GM18508 (cell line): ENCODE results near the gene NLN.
A peak's percentile ranks its signal among the peaks of the same experiment; 100 is the strongest.
"Not testable (repeated sequence)": the region's sequence is repeated elsewhere in the genome, so short reads cannot be mapped to it uniquely, and the experiment has no call there.

Experiments
- ATAC-seq: cut with Tn5 transposase; IDR thresholded peaks from one replicate; pipeline ENCODE4 v1.9.1; 2021; ENCODE audit warnings: moderate number of reproducible peaks; ENCODE audit not compliant: insufficient read depth, unreplicated experiment

The NLN gene

GRCh38 chr5:65721720-65722574 lies at the start of gene NLN, which contains the start of gene SGTB:
Gene NLN (plus strand): TSS chr5:65722205. CDS start chr5:65722374, 169 bp downstream.
Gene SGTB (minus strand): TSS chr5:65722109. CDS start chr5:65720807, 1,302 bp downstream.
- peak; percentile 54 for ATAC-seq

GRCh38 chr5:65672796-65673195 lies 49.2 kb upstream of the NLN start:
- no peak for ATAC-seq

- ATAC-seq: no peak
Measured at GRCh38 chr5:65674749-65675148, 47.3 kb upstream of the NLN start.

- ATAC-seq: not testable (repeated sequence)
Measured at GRCh38 chr5:65676056-65676455, 45.9 kb upstream of the NLN start.

- no peak for ATAC-seq
Measured at GRCh38 chr5:65682148-65682547, 39.9 kb upstream of the NLN start.

GRCh38 chr5:65693121-65693520 lies 28.9 kb upstream of the NLN start:
- no peak for ATAC-seq

GRCh38 chr5:65695162-65695755 lies 26.7 kb upstream of the NLN start:
- no peak for ATAC-seq

- no peak for ATAC-seq
Measured at GRCh38 chr5:65695896-65696295, 26.1 kb upstream of the NLN start.

GRCh38 chr5:65696892-65697291 lies 25.1 kb upstream of the NLN start:
- no peak for ATAC-seq

- ATAC-seq: no peak
Measured at GRCh38 chr5:65699338-65699737, 22.7 kb upstream of the NLN start.

- ATAC-seq: no peak
Measured at GRCh38 chr5:65702036-65702435, 20.0 kb upstream of the NLN start.

- ATAC-seq: no peak
Measured at GRCh38 chr5:65704621-65705239, 17.3 kb upstream of the NLN start.

- no peak for ATAC-seq
Measured at GRCh38 chr5:65707663-65708062, 14.3 kb upstream of the NLN start.

- ATAC-seq: no peak
Measured at GRCh38 chr5:65708145-65708544, 13.9 kb upstream of the NLN start.

- ATAC-seq: no peak
Measured at GRCh38 chr5:65718576-65719310, 3.3 kb upstream of the NLN start.

GRCh38 chr5:65721050-65721719 lies 820 bp upstream of the NLN start:
- no peak for ATAC-seq

GRCh38 chr5:65722575-65723403 lies 784 bp downstream of the NLN start:
- no peak for ATAC-seq

- ATAC-seq: no peak
Measured at GRCh38 chr5:65727491-65728156, 5.6 kb downstream of the NLN start.

GRCh38 chr5:65728218-65728617 lies 6.2 kb downstream of the NLN start:
- ATAC-seq: no peak
